Breast epithelium (tissue), 4 donors: ENCODE measurements around the gene ISLR. TPM values are rescaled to one million over a fixed set of nuclear protein-coding genes. Genes with fewer than 3 reads are reported as not detected.
A peak's percentile ranks its signal among the peaks of the same experiment; 100 is the strongest.

Source experiments
- DNase-seq, 2 donors: peaks; one replicate each; pipeline ENCODE4 v3.0.0-alpha.2; 2019; ENCODE audit warnings: low spot score in 2 of 2
- H3K27ac ChIP-seq, 2 donors: fragments of 200-600 bp; sonication (generic) in 1 of 2; one replicate each; pipeline ENCODE4 v1.5.1; 2016 to 2019; ENCODE audit warnings: mild to moderate bottlenecking in 1 of 2
- H3K27me3 ChIP-seq, 2 donors: fragments of 200-600 bp; sonication (generic) in 1 of 2; one replicate each; pipeline versions ENCODE4 v1.5.1 to v1.6.0; 2017 to 2019; ENCODE audit warnings: control low read depth in 1 of 2, mild to moderate bottlenecking in 1 of 2
- H3K36me3 ChIP-seq: fragments of 200-600 bp; one replicate; pipeline ENCODE4 v1.5.1; 2019
- H3K4me1 ChIP-seq, 2 donors: fragments of 200-600 bp; sonication (generic); one replicate each; pipeline ENCODE4 v1.5.1; 2016 to 2019; ENCODE audit warnings: control low read depth in 1 of 2
- H3K4me3 ChIP-seq, 3 donors: fragments of 200-600 bp; sonication (generic); 1 replicate in 2 of 3; 2 replicates in 1 of 3; pipeline ENCODE4 v1.5.1; 2016 to 2019; ENCODE audit warnings: mild to moderate bottlenecking in 3 of 3, moderate library complexity in 2 of 3
- H3K9me3 ChIP-seq, 2 donors: fragments of 200-600 bp; sonication (generic) in 1 of 2; one replicate each; pipeline ENCODE4 v1.5.1; 2016 to 2019; ENCODE audit warnings: control low read depth in 1 of 2
- POLR2A ChIP-seq: fragments of 450-650 bp; IDR thresholded peaks from one replicate; pipeline ENCODE4 v1.6.1; 2016; ENCODE audit warnings: antibody characterized with exemption, mild to moderate bottlenecking, moderate library complexity
- POLR2AphosphoS5 ChIP-seq, 3 donors: sonication (generic); formaldehyde crosslinking; IDR thresholded peaks; one replicate each; pipeline ENCODE4 v1.6.1; 2017; ENCODE audit warnings: antibody characterized with exemption in 3 of 3
- intact Hi-C: fragments of 100-400 bp; cut with DNase I; formaldehyde crosslinking; loops from one replicate; pipeline ENCODE4 v1.15.1; 2023; ENCODE audit warnings: low total_unique reads
- total RNA-seq, 3 donors: library from RNA; depleted of rRNA; stranded (reverse); fragments of >200 nt; gene quantifications; one replicate each; pipeline ENCODE4 v1.1.0, GENCODE V29; 2016
- TF ChIP-seq, protein P1 (sequence below), 3 donors: fragments of 450-650 bp; IDR thresholded peaks; one replicate each; pipeline ENCODE4 v1.5.1; 2016 to 2017; ENCODE audit warnings: antibody characterized with exemption in 3 of 3, mild to moderate bottlenecking in 3 of 3, moderate library complexity in 3 of 3

Gene ISLR
- total RNA-seq, 3 donors from 2014 or later: 49.2 to 88.0 (median 71.8) TPM

DNA sequence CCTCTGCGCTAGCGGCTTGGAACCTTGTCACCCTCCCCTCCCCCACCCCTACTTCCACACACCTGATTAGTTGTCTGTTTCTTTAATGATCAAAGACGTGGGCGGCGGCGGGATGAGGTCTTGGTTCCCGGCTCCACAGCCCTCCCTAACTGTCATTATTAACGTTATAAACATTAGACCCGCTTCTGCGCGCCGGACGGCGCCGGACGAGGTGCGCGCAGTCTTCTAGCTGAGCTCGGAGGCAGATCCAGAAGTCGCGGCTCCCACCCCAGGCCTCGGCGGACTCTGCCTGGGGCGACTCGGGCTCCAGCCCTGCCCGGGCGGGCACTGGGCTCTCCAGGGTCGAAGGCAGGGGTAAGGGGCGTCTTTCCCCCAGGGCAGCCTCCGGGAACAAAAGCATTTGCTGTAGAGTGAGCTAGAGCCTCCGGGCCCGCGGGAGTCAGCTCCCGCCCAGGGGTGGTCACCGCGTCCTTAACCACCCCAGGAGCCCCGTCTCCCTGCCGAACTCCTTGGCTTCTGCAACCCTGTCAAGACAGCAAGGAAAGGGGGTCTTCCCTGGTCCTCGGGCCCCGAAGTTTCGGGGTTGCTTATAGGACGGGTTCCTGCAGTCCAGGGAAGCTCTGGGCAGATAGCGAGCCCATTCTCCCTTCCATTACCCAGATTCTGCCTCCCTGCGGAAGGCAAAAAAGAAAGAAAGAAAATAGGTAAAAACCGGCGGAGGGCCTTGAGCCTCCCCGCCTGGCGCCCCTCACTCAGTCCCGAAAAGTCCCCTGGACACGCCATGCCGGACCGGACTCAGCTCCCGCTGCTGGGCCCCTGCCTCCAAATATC, 45.3 kb upstream of the ISLR start:
- Histone ChIP-seq H3K27ac (peak overlapping the region in 1 of 2 donors; percentile 33), H3K27me3 (peaks cover 3 to 56% of the 10 kb centered on the region in 2 donors), H3K36me3 (no peaks in the 10 kb centered on the region), H3K4me3 (peak overlapping the region; percentile 31 to 66 (median 45)), H3K4me1 (peaks cover 7 to 16% of the 10 kb centered on the region in 2 donors), H3K9me3 (peaks cover 8 to 9% of the 10 kb centered on the region in 2 donors)
- intact Hi-C loops: loop anchor here (5.0 kb wide), 2 partner anchors 114 to 174 kb away; no protein-coding TSS in a partner anchor
- TF ChIP-seq POLR2A (no peak), POLR2AphosphoS5 (IDR thresholded peaks at IDR 0.05) (no peak)
- TF ChIP-seq, protein P1, sequence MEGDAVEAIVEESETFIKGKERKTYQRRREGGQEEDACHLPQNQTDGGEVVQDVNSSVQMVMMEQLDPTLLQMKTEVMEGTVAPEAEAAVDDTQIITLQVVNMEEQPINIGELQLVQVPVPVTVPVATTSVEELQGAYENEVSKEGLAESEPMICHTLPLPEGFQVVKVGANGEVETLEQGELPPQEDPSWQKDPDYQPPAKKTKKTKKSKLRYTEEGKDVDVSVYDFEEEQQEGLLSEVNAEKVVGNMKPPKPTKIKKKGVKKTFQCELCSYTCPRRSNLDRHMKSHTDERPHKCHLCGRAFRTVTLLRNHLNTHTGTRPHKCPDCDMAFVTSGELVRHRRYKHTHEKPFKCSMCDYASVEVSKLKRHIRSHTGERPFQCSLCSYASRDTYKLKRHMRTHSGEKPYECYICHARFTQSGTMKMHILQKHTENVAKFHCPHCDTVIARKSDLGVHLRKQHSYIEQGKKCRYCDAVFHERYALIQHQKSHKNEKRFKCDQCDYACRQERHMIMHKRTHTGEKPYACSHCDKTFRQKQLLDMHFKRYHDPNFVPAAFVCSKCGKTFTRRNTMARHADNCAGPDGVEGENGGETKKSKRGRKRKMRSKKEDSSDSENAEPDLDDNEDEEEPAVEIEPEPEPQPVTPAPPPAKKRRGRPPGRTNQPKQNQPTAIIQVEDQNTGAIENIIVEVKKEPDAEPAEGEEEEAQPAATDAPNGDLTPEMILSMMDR (IDR thresholded peaks at IDR 0.05): no peak
- DNase-seq: no peak

GRCh38 chr15:74128785-74129585, 44.5 kb upstream of the ISLR start:
- no peak for DNase-seq
- Histone ChIP-seq H3K36me3 (no peaks in the 10 kb centered on the region), H3K4me3 (peak overlapping the region; percentile 31 to 66 (median 45)), H3K27me3 (peaks cover 3 to 64% of the 10 kb centered on the region in 2 donors), H3K9me3 (peaks cover 10 to 15% of the 10 kb centered on the region in 2 donors), H3K27ac (peak overlapping the region in 1 of 2 donors; percentile 25), H3K4me1 (peaks cover 7 to 16% of the 10 kb centered on the region in 2 donors)
- TF ChIP-seq POLR2AphosphoS5 (IDR thresholded peaks at IDR 0.05) (no peak), POLR2A (no peak)
- TF ChIP-seq, protein P1 (IDR thresholded peaks at IDR 0.05): no peak
- intact Hi-C loops: loop anchor here (5.0 kb wide), 2 partner anchors 113 to 173 kb away; no protein-coding TSS in a partner anchor

- H3K27ac ChIP-seq: no peak overlapping the region
- peaks cover 7 to 16% of the 10 kb centered on the region in 2 donors for H3K4me1 ChIP-seq
- DNase-seq: no peak
These were observed 43.8 kb upstream of the ISLR start for GRCh38 chr15:74129586-74130154.

GRCh38 chr15:74130155-74130848, 43.2 kb upstream of the ISLR start, which contains the start of gene ISLR2:
ISLR2 (plus strand) TSS chr15:74130586; CDS start chr15:74132755, 2,169 bp downstream.
- no peak for TF ChIP-seq POLR2AphosphoS5 (IDR thresholded peaks at IDR 0.05)
- TF ChIP-seq, protein P1 (IDR thresholded peaks at IDR 0.05): no peak
- no peak for TF ChIP-seq POLR2A
- H3K4me3 ChIP-seq: peak within 1 kb of the TSS; percentile 31 to 66 (median 45)
- H3K27me3 ChIP-seq: peaks cover 3 to 78% of the 10 kb centered on the region in 2 donors
- no peak within 1 kb of the TSS for H3K27ac ChIP-seq
- no peaks in the 10 kb centered on the region for H3K36me3 ChIP-seq
- peaks cover 10 to 25% of the 10 kb centered on the region in 2 donors for H3K9me3 ChIP-seq
- peaks cover 7 to 16% of the 10 kb centered on the region in 2 donors for H3K4me1 ChIP-seq
- intact Hi-C loops: no loop called here
- no peak for DNase-seq

More at GRCh38 chr15:74129586-74130154, 43.8 kb upstream of the ISLR start:
- intact Hi-C loops: loop anchor here (5.0 kb wide), 2 partner anchors 113 to 173 kb away; no protein-coding TSS in a partner anchor
- no peaks in the 10 kb centered on the region for H3K36me3 ChIP-seq
- peaks cover 10 to 20% of the 10 kb centered on the region in 2 donors for H3K9me3 ChIP-seq
- H3K4me3 ChIP-seq: peak overlapping the region; percentile 31 to 66 (median 45)
- H3K27me3 ChIP-seq: peaks cover 3 to 71% of the 10 kb centered on the region in 2 donors
- TF ChIP-seq POLR2AphosphoS5 (IDR thresholded peaks at IDR 0.05): no peak
- TF ChIP-seq, protein P1 (IDR thresholded peaks at IDR 0.05): no peak
